Measurements from ENCODE around the gene DST. TPM values are rescaled to one million over a fixed set of nuclear protein-coding genes. Genes with fewer than 3 reads are reported as not detected.

DST gene
- total RNA-seq, 1 experiment from 2014 or later: 241 TPM

- Histone ChIP-seq H3K27me3 (ENCODE audit: low read length) (no peaks in the 10 kb centered on the region), H3K4me3 (ENCODE audit: low read length) (peak overlapping the region; percentile 46), H3K4me2 (ENCODE audit: low read depth, low read length, poor library complexity, severe bottlenecking) (peak overlapping the region; percentile 88), H3K9ac (ENCODE audit: low read length) (peak overlapping the region; percentile 70), H3K9me2 (replicated peaks; ENCODE audit: insufficient read depth, low read length) (no peaks in the 10 kb centered on the region), H4K20me1 (ENCODE audit: insufficient read depth, low read depth, low read length) (no peaks in the 10 kb centered on the region), H3K9me3 (ENCODE audit: low read length) (no peaks in the 10 kb centered on the region), H3K27ac (ENCODE audit: low read length) (peak overlapping the region; percentile 98), H3K79me2 (ENCODE audit: low read length) (peaks cover 37% of the 10 kb centered on the region), H3K4me1 (ENCODE audit: low read length) (peaks cover 98% of the 10 kb centered on the region), H2AFZ (ENCODE audit: low read length) (no peak overlapping the region), H3K36me3 (ENCODE audit: insufficient read depth, low read length) (peaks cover 68% of the 10 kb centered on the region)
- no peak for DNase-seq
Measured at GRCh38 chr6:56531839-56532595, 110.7 kb downstream of the DST start.

GRCh38 chr6:56529594-56530191, 113.0 kb downstream of the DST start:
- H4K20me1 ChIP-seq (ENCODE audit: insufficient read depth, low read depth, low read length): no peaks in the 10 kb centered on the region
- H3K79me2 ChIP-seq (ENCODE audit: low read length): peaks cover 23% of the 10 kb centered on the region
- peaks cover 98% of the 10 kb centered on the region for H3K4me1 ChIP-seq (ENCODE audit: low read length)
- no peak overlapping the region for H3K9ac ChIP-seq (ENCODE audit: low read length)
- peaks cover 64% of the 10 kb centered on the region for H3K36me3 ChIP-seq (ENCODE audit: insufficient read depth, low read length)
- no peak overlapping the region for H3K4me3 ChIP-seq (ENCODE audit: low read length)
- no peaks in the 10 kb centered on the region for H3K27me3 ChIP-seq (ENCODE audit: low read length)
- no peaks in the 10 kb centered on the region for H3K9me3 ChIP-seq (ENCODE audit: low read length)
- peak overlapping the region; percentile 98 for H3K27ac ChIP-seq (ENCODE audit: low read length)
- H2AFZ ChIP-seq (ENCODE audit: low read length): no peak overlapping the region
- no peaks in the 10 kb centered on the region for H3K9me2 ChIP-seq (replicated peaks; ENCODE audit: insufficient read depth, low read length)
- H3K4me2 ChIP-seq (ENCODE audit: low read depth, low read length, poor library complexity, severe bottlenecking): no peak overlapping the region
- DNase-seq: no peak

GRCh38 chr6:56528412-56528841, 114.3 kb downstream of the DST start:
- no peaks in the 10 kb centered on the region for H3K9me3 ChIP-seq (ENCODE audit: low read length)
- H3K4me3 ChIP-seq (ENCODE audit: low read length): no peak overlapping the region
- H4K20me1 ChIP-seq (ENCODE audit: insufficient read depth, low read depth, low read length): no peaks in the 10 kb centered on the region
- DNase-seq: no peak
- no peaks in the 10 kb centered on the region for H3K9me2 ChIP-seq (replicated peaks; ENCODE audit: insufficient read depth, low read length)
- no peak overlapping the region for H3K4me2 ChIP-seq (ENCODE audit: low read depth, low read length, poor library complexity, severe bottlenecking)
- H3K4me1 ChIP-seq (ENCODE audit: low read length): peaks cover 98% of the 10 kb centered on the region
- H2AFZ ChIP-seq (ENCODE audit: low read length): no peak overlapping the region
- H3K36me3 ChIP-seq (ENCODE audit: insufficient read depth, low read length): peaks cover 72% of the 10 kb centered on the region
- H3K9ac ChIP-seq (ENCODE audit: low read length): no peak overlapping the region
- peak overlapping the region; percentile 98 for H3K27ac ChIP-seq (ENCODE audit: low read length)
- H3K27me3 ChIP-seq (ENCODE audit: low read length): no peaks in the 10 kb centered on the region
- H3K79me2 ChIP-seq (ENCODE audit: low read length): peaks cover 32% of the 10 kb centered on the region

GRCh38 chr6:56527934-56528333, 114.8 kb downstream of the DST start:
- H3K79me2 ChIP-seq (ENCODE audit: low read length): peaks cover 37% of the 10 kb centered on the region
- H3K4me3 ChIP-seq (ENCODE audit: low read length): no peak overlapping the region
- peaks cover 98% of the 10 kb centered on the region for H3K4me1 ChIP-seq (ENCODE audit: low read length)
- H3K4me2 ChIP-seq (ENCODE audit: low read depth, low read length, poor library complexity, severe bottlenecking): no peak overlapping the region
- no peak for DNase-seq
- no peak overlapping the region for H3K9ac ChIP-seq (ENCODE audit: low read length)
- no peaks in the 10 kb centered on the region for H3K9me3 ChIP-seq (ENCODE audit: low read length)
- no peaks in the 10 kb centered on the region for H4K20me1 ChIP-seq (ENCODE audit: insufficient read depth, low read depth, low read length)
- H3K36me3 ChIP-seq (ENCODE audit: insufficient read depth, low read length): peaks cover 77% of the 10 kb centered on the region
- peak overlapping the region; percentile 98 for H3K27ac ChIP-seq (ENCODE audit: low read length)
- H3K27me3 ChIP-seq (ENCODE audit: low read length): no peaks in the 10 kb centered on the region
- H3K9me2 ChIP-seq (replicated peaks; ENCODE audit: insufficient read depth, low read length): no peaks in the 10 kb centered on the region
- no peak overlapping the region for H2AFZ ChIP-seq (ENCODE audit: low read length)

- Histone ChIP-seq H3K9me2 (replicated peaks; ENCODE audit: insufficient read depth, low read length) (no peaks in the 10 kb centered on the region), H3K27ac (ENCODE audit: low read length) (peak overlapping the region; percentile 98), H3K79me2 (ENCODE audit: low read length) (peaks cover 43% of the 10 kb centered on the region), H3K9ac (ENCODE audit: low read length) (no peak overlapping the region), H2AFZ (ENCODE audit: low read length) (no peak overlapping the region), H3K4me2 (ENCODE audit: low read depth, low read length, poor library complexity, severe bottlenecking) (peak overlapping the region; percentile 14), H3K27me3 (ENCODE audit: low read length) (no peaks in the 10 kb centered on the region), H3K4me1 (ENCODE audit: low read length) (peaks cover 98% of the 10 kb centered on the region), H3K9me3 (ENCODE audit: low read length) (no peaks in the 10 kb centered on the region), H4K20me1 (ENCODE audit: insufficient read depth, low read depth, low read length) (no peaks in the 10 kb centered on the region), H3K4me3 (ENCODE audit: low read length) (no peak overlapping the region), H3K36me3 (ENCODE audit: insufficient read depth, low read length) (peaks cover 82% of the 10 kb centered on the region)
- no peak for DNase-seq
Measured at GRCh38 chr6:56526860-56527544, 115.7 kb downstream of the DST start.

GRCh38 chr6:56525974-56526789, 116.5 kb downstream of the DST start:
- peaks cover 82% of the 10 kb centered on the region for H3K36me3 ChIP-seq (ENCODE audit: insufficient read depth, low read length)
- no peak overlapping the region for H3K4me3 ChIP-seq (ENCODE audit: low read length)
- DNase-seq: no peak
- H3K27ac ChIP-seq (ENCODE audit: low read length): peak overlapping the region; percentile 98
- H2AFZ ChIP-seq (ENCODE audit: low read length): no peak overlapping the region
- peaks cover 41% of the 10 kb centered on the region for H3K79me2 ChIP-seq (ENCODE audit: low read length)
- H3K4me1 ChIP-seq (ENCODE audit: low read length): peaks cover 95% of the 10 kb centered on the region
- no peaks in the 10 kb centered on the region for H4K20me1 ChIP-seq (ENCODE audit: insufficient read depth, low read depth, low read length)
- peak overlapping the region; percentile 54 for H3K4me2 ChIP-seq (ENCODE audit: low read depth, low read length, poor library complexity, severe bottlenecking)
- H3K9me3 ChIP-seq (ENCODE audit: low read length): no peaks in the 10 kb centered on the region
- no peaks in the 10 kb centered on the region for H3K27me3 ChIP-seq (ENCODE audit: low read length)
- no peaks in the 10 kb centered on the region for H3K9me2 ChIP-seq (replicated peaks; ENCODE audit: insufficient read depth, low read length)
- peak overlapping the region; percentile 38; the same call in 1 of the 2 replicates for H3K9ac ChIP-seq (ENCODE audit: low read length)

GRCh38 chr6:56524891-56525703, 117.6 kb downstream of the DST start:
- peak; percentile 74 for DNase-seq
- peak overlapping the region; percentile 54 for H3K4me2 ChIP-seq (ENCODE audit: low read depth, low read length, poor library complexity, severe bottlenecking)
- no peaks in the 10 kb centered on the region for H3K27me3 ChIP-seq (ENCODE audit: low read length)
- peak overlapping the region; percentile 46 for H3K9ac ChIP-seq (ENCODE audit: low read length)
- peak overlapping the region; percentile 98 for H3K27ac ChIP-seq (ENCODE audit: low read length)
- no peak overlapping the region for H2AFZ ChIP-seq (ENCODE audit: low read length)
- H3K4me1 ChIP-seq (ENCODE audit: low read length): peaks cover 84% of the 10 kb centered on the region
- peaks cover 45% of the 10 kb centered on the region for H3K79me2 ChIP-seq (ENCODE audit: low read length)
- peak overlapping the region; percentile 13; the same call in 1 of the 2 replicates for H3K4me3 ChIP-seq (ENCODE audit: low read length)
- no peaks in the 10 kb centered on the region for H4K20me1 ChIP-seq (ENCODE audit: insufficient read depth, low read depth, low read length)
- peaks cover 80% of the 10 kb centered on the region for H3K36me3 ChIP-seq (ENCODE audit: insufficient read depth, low read length)
- no peaks in the 10 kb centered on the region for H3K9me3 ChIP-seq (ENCODE audit: low read length)
- no peaks in the 10 kb centered on the region for H3K9me2 ChIP-seq (replicated peaks; ENCODE audit: insufficient read depth, low read length)

Measured in Karpas-422 (cell line).